Keratinocyte (primary cell): Measurements from ENCODE around the gene ACAN. TPM values are rescaled to one million over a fixed set of nuclear protein-coding genes. Genes with fewer than 3 reads are reported as not detected.

Experiments
- DNase-seq: peaks from one replicate; pipeline ENCODE4 v3.0.0-alpha.2; 2011; ENCODE audit warnings: low read depth, missing footprints, low spot score
- FAIRE-seq: peaks from 2 replicates; lab custom pipeline; 2011; peaks lifted over from hg19 to GRCh38; lab: Jason Lieb, UNC
- H2AFZ ChIP-seq: 2 replicates; pipeline ENCODE4 v1.6.0; 2012; ENCODE audit warnings: low read length, control low read depth, inconsistent platforms; ENCODE audit not compliant: control insufficient read depth
- H3K27ac ChIP-seq: 2 replicates; pipeline ENCODE4 v1.5.1; 2011; ENCODE audit warnings: low read length; ENCODE audit not compliant: control insufficient read depth, insufficient read depth
- H3K27me3 ChIP-seq: 3 replicates; pipeline ENCODE4 v1.6.0; 2011; ENCODE audit warnings: low read length; ENCODE audit not compliant: control insufficient read depth, insufficient read depth; ENCODE audit errors: extremely low read depth
- H3K36me3 ChIP-seq, 2 experiments: 2 replicates in 1 of 2; 3 replicates in 1 of 2; pipeline ENCODE4 v1.5.1; 2011; ENCODE audit warnings: low read length in 2 of 2, mild to moderate bottlenecking in 1 of 2; ENCODE audit not compliant: control insufficient read depth in 2 of 2, insufficient read depth in 2 of 2; ENCODE audit errors: extremely low read depth in 1 of 2
- H3K4me1 ChIP-seq: 3 replicates; pipeline ENCODE4 v1.5.1; 2011; ENCODE audit warnings: low read length; ENCODE audit not compliant: control insufficient read depth, insufficient read depth; ENCODE audit errors: extremely low read depth
- H3K4me2 ChIP-seq: 3 replicates; pipeline ENCODE4 v1.6.0; 2011; ENCODE audit warnings: low read depth, low read length; ENCODE audit not compliant: control insufficient read depth, insufficient read depth; ENCODE audit errors: extremely low read depth
- H3K4me3 ChIP-seq, 3 experiments: fragments of 200-600 bp in 1 of 3; sonication (generic) in 1 of 3; 2 replicates in 2 of 3; 3 replicates in 1 of 3; pipeline ENCODE4 v1.5.1; 2011 to 2016; ENCODE audit warnings: low read length in 3 of 3, mild to moderate bottlenecking in 3 of 3, control low read depth in 2 of 3, inconsistent platforms in 1 of 3, low read depth in 1 of 3, mixed read lengths in 1 of 3, mixed run types in 1 of 3, moderate library complexity in 1 of 3; ENCODE audit not compliant: control insufficient read depth in 2 of 3, insufficient read depth in 2 of 3; ENCODE audit errors: extremely low read depth in 1 of 3
- H3K79me2 ChIP-seq: 2 replicates; pipeline ENCODE4 v1.6.0; 2012; ENCODE audit warnings: low read length; ENCODE audit not compliant: control insufficient read depth, insufficient read depth
- H3K9ac ChIP-seq: 3 replicates; pipeline ENCODE4 v1.6.0; 2011; ENCODE audit warnings: low read length; ENCODE audit not compliant: control insufficient read depth, insufficient read depth; ENCODE audit errors: extremely low read depth
- H3K9me1 ChIP-seq: 3 replicates; pipeline ENCODE4 v1.6.0; 2011; ENCODE audit warnings: low read length; ENCODE audit not compliant: control insufficient read depth, insufficient read depth; ENCODE audit errors: extremely low read depth
- H3K9me3 ChIP-seq: 2 replicates; pipeline ENCODE4 v1.5.1; 2012; ENCODE audit warnings: low read depth, low read length; ENCODE audit not compliant: control insufficient read depth
- H4K20me1 ChIP-seq: 3 replicates; pipeline ENCODE4 v1.6.0; 2011; ENCODE audit warnings: low read length; ENCODE audit not compliant: control insufficient read depth, insufficient read depth; ENCODE audit errors: extremely low read depth
- EZH2 ChIP-seq: IDR thresholded peaks from one replicate; pipeline ENCODE4 v1.6.1; 2012; ENCODE audit warnings: inconsistent platforms, mild to moderate bottlenecking, low read length, moderate library complexity
- dilution Hi-C: fragments of 300-500 bp; cut with MboI; formaldehyde crosslinking; loops from one replicate; pipeline ENCODE4 v1.7.0; 2020; ENCODE audit warnings: low sequenced_read_pairs; ENCODE audit not compliant: extremely low pct_ligation_motif_present
- polyA plus RNA-seq, 5 experiments: library from polyadenylated mRNA; depleted of rRNA in 3 of 5; stranded (reverse) in 3 of 5; stranded (forward) in 1 of 5; unstranded in 1 of 5; fragments of >200 nt; gene quantifications; 1 replicate in 1 of 5; 2 replicates in 3 of 5; 3 replicates in 1 of 5; pipeline versions ENCODE4 v1.2.1 to v1.2.3, GENCODE V29; 2011 to 2012; ENCODE audit warnings: missing spikeins in 2 of 5, low read depth in 1 of 5, low replicate concordance in 1 of 5
- TF ChIP-seq, protein P1 (sequence below), 3 experiments: IDR thresholded peaks in 1 of 3; conservative IDR thresholded peaks in 1 of 3; optimal IDR thresholded peaks in 1 of 3; 2 replicates in 2 of 3; 3 replicates in 1 of 3; pipeline versions ENCODE3 to v1.5.1; 2011; ENCODE audit warnings: low read length in 3 of 3, mild to moderate bottlenecking in 3 of 3, moderate library complexity in 2 of 3, control low read depth in 1 of 3, inconsistent platforms in 1 of 3; ENCODE audit not compliant: insufficient read depth in 2 of 3; ENCODE audit errors: extremely low read depth in 1 of 3

Gene ACAN
- polyA plus RNA-seq, 1 donor (not counting 4 experiments of a cell fraction or from before 2014, with no cell fraction given), result not detected

- no peak overlapping the region for H3K27ac ChIP-seq
- TF ChIP-seq, protein P1, sequence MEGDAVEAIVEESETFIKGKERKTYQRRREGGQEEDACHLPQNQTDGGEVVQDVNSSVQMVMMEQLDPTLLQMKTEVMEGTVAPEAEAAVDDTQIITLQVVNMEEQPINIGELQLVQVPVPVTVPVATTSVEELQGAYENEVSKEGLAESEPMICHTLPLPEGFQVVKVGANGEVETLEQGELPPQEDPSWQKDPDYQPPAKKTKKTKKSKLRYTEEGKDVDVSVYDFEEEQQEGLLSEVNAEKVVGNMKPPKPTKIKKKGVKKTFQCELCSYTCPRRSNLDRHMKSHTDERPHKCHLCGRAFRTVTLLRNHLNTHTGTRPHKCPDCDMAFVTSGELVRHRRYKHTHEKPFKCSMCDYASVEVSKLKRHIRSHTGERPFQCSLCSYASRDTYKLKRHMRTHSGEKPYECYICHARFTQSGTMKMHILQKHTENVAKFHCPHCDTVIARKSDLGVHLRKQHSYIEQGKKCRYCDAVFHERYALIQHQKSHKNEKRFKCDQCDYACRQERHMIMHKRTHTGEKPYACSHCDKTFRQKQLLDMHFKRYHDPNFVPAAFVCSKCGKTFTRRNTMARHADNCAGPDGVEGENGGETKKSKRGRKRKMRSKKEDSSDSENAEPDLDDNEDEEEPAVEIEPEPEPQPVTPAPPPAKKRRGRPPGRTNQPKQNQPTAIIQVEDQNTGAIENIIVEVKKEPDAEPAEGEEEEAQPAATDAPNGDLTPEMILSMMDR (optimal IDR thresholded peaks at IDR 0.05 in 1 of 3, IDR thresholded peaks at IDR 0.05 in 1 of 3, conservative IDR thresholded peaks at IDR 0.05 in 1 of 3; ENCODE audit: extremely low read depth in 1 of 3, insufficient read depth in 2 of 3, low read length in 3 of 3), result no peak
- TF ChIP-seq EZH2, result no peak
- no peak overlapping the region for H3K4me2 ChIP-seq
- H3K79me2 ChIP-seq, result no peaks in the 10 kb centered on the region
- H3K4me1 ChIP-seq, result no peaks in the 10 kb centered on the region
- H3K36me3 ChIP-seq, result no peaks in the 10 kb centered on the region
- no peak for FAIRE-seq
- H3K9me3 ChIP-seq, result no peaks in the 10 kb centered on the region
- no peaks in the 10 kb centered on the region for H3K9me1 ChIP-seq
- H3K27me3 ChIP-seq, result no peaks in the 10 kb centered on the region
- no peak overlapping the region for H3K4me3 ChIP-seq
- H2AFZ ChIP-seq, result no peak overlapping the region
- dilution Hi-C loops, result no loop called here
- no peaks in the 10 kb centered on the region for H4K20me1 ChIP-seq
- DNase-seq, result no peak
- no peak overlapping the region for H3K9ac ChIP-seq
Observed at GRCh38 chr15:88832820-88833730, 29.8 kb downstream of the ACAN start.

DNA sequence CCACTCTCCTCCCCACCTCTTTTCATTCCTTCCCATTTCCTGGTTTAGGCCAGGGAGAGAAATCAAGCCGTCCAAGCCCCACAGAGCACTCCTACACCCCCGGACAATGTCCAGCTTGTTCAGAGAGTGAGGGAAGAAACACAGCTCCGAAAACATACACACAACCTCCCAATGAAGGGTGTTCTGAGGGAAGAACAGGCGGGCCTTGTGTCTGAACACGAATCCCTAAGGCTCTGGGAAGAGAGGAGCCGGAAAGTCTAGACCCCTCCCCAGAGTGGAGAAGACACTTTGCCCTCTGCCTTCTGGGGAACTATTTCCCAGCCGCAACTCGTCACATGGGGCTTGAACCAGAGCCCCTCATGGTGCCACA lies 30.5 kb downstream of the ACAN start:
- Histone ChIP-seq H3K9ac (no peak overlapping the region), H3K9me1 (no peaks in the 10 kb centered on the region), H3K4me1 (no peaks in the 10 kb centered on the region), H3K9me3 (no peaks in the 10 kb centered on the region), H3K4me3 (no peak overlapping the region), H3K27me3 (no peaks in the 10 kb centered on the region), H3K4me2 (no peak overlapping the region), H3K27ac (no peak overlapping the region), H3K79me2 (no peaks in the 10 kb centered on the region), H2AFZ (no peak overlapping the region), H3K36me3 (no peaks in the 10 kb centered on the region), H4K20me1 (no peaks in the 10 kb centered on the region)
- dilution Hi-C loops, result no loop called here
- FAIRE-seq (no peak), DNase-seq (no peak)
- TF ChIP-seq, protein P1 (optimal IDR thresholded peaks at IDR 0.05 in 1 of 3, IDR thresholded peaks at IDR 0.05 in 1 of 3, conservative IDR thresholded peaks at IDR 0.05 in 1 of 3; ENCODE audit: extremely low read depth in 1 of 3, insufficient read depth in 2 of 3, low read length in 3 of 3), result no peak
- TF ChIP-seq EZH2, result no peak
